Fibroblast of peridontal ligament (primary cell): ENCODE measurements around the gene CCDC141.
"Not testable (repeated sequence)": the region's sequence is repeated elsewhere in the genome, so short reads cannot be mapped to it uniquely, and the experiment has no call there.

Source experiments
- DNase-seq: peaks from one replicate; pipeline ENCODE4 v3.0.0-alpha.2; 2010; ENCODE audit errors: extremely low read depth

The CCDC141 gene

GRCh38 chr2:179044500-179044899 lies 5.4 kb downstream of the CCDC141 start:
- no peak for DNase-seq

- DNase-seq: no peak
Observed at GRCh38 chr2:179037807-179038206, 12.1 kb downstream of the CCDC141 start.

GRCh38 chr2:179036353-179036905 lies 13.5 kb downstream of the CCDC141 start:
- DNase-seq: no peak

DNA sequence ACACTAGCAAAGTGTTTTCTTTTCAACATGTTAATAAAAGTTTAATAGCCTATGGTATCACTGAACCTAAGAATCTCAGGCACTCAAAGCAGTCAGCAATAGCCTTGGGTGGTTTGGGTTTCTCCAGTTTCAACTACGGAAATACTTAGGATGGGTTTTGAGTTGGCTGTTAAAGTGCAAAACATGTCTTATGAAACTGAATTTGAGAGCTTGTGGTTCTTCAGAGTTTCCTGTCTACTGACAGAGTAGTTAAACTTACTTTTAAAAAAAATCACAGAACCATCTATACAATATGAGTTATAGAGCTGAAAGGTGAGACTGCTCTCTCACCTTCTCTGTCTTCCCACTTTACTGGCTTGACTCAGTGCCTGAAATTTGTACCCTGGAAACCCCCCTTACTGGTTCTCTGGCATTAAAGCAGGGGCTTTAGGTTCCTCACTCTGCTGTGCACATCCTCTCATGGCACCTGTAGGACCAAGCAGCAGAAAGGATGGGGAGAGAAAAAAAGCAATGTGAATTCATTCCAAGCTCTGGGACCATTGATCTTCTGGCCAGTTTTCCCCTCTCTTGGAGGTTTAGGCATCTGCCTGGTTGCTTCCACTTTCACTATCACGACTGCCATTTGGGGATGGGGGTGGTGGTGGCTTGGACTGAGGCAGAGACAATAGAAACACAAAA lies 18.1 kb downstream of the CCDC141 start:
- peak; percentile 21 for DNase-seq

- DNase-seq: no peak
Observed at GRCh38 chr2:179024445-179024844, 25.5 kb downstream of the CCDC141 start.

DNA sequence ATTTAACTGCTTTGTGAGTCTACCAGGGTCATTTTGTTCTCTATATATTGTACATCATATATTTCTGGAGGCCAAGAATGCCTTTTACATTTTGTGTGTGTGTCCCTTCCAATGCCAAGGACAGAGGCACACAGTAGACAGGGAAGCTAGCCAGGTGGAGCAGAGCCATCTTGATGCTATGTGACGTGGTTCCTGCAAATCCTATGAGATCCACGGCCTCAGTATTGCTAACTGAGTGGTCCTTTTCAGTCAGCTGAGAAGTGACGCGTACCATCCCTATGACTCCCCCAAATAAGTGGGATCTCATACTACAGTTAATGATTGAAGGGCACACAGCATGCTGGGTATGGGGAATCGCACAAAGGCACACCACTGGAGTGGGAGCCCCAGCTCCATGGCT lies 27.3 kb downstream of the CCDC141 start:
- DNase-seq: no peak

GRCh38 chr2:179021258-179021657 lies 28.7 kb downstream of the CCDC141 start:
- no peak for DNase-seq

GRCh38 chr2:179020156-179020750 lies 29.7 kb downstream of the CCDC141 start:
- peak; percentile 2 for DNase-seq

- DNase-seq: no peak
Observed at GRCh38 chr2:179019260-179019659, 30.7 kb downstream of the CCDC141 start.

DNA sequence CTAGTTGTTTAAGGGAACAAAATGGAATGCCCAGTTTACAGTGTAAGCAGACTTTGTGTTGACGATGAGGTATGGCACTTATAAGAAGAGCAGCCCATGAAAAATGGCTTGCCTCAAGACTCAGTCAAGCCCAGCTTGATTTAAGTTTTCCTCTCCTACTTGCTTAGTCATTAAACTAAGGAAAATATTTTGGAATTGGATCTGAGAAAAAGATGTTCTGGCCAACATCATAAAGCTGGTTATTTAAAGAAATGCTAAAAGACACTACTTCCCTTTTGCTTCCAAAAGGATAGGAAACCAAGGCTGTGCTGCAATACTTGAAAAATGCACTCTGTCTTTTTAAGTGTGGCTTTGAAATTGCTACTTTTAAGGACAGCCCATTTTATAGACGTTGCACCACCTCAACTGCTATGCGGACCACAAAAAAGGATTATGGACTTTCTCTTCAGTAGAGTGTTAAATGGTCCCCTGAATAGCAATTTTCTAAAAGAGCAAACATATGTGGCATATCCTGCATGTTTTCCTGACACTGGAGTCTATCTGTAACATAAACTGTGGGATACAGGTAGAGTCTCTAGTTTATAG lies 32.1 kb downstream of the CCDC141 start:
- no peak for DNase-seq

DNA sequence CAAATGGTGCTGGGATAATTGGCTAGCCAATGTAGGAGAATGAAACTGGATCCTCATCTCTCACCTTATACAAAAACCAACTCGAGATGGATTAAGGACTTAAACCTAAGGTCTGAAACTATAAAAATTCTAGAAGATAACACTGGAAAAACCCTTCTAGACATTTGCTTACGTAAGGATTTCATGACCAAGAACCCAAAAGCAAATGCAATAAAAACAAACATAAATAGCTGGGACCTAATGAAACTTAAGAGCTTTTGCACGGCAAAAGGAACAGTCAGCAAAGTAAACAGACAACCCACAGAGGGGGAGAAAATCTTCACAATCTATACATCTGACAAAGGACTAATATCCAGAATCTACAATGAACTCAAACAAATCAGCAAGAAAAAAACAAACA lies 35.7 kb downstream of the CCDC141 start:
- DNase-seq: not testable (repeated sequence)

DNA sequence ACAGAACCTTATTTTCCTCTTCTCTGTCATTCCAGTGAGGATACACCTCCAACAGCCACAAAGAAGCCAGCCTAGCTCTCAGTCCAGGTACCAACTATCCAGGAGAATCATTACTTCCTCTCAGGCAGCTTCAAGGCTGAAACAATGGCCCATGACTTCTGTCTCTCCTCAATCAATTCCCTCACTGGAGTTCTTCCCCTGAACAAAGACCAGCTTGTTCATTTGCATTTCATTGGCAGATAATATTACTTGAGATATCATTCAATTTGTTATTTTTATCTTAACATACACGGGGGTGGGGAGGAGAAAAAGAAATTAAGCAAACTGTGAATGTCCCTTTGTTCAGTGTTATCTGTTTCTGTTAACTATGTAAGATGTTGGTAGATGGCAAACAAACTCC lies 44.0 kb downstream of the CCDC141 start:
- no peak for DNase-seq

DNA sequence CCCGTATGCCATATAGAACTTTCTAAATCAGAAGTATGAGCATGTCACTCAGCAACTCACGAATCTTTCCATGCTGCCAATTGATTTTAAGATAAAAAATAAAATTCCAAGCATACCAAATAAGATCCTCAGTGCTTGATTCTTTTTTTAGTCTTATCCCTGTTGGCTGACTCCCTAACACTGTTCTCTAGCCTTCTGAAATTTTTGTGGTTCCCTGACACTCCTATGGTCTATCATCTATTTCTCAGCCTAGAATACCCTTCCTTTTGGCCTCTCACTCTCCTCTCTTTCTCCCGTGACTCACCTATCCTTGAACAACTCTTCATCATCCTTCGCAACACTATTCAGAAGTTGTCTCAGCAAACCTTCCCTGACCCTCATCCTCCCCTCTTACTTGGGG lies 50.5 kb downstream of the CCDC141 start:
- DNase-seq: no peak

GRCh38 chr2:178998539-178998938 lies 51.4 kb downstream of the CCDC141 start:
- DNase-seq: no peak

DNA sequence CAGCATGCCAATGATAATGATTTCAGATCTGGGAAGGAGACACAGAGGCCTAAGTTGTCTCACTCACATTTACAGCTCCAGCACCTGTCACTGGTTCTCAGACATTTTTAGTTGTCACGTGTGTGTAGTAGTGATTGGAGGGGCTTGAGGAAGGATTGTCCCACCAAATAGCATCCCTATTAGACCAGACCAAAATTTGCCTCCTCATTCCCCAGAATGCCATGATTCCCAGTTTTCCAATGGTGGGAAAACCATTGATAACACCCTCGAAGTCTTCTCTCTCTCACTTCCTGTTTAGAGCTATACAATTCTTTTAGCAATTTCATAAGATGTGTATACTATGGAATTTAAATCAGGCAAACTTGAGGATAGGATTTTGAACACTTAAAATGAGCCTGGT lies 52.5 kb downstream of the CCDC141 start:
- no peak for DNase-seq

DNA sequence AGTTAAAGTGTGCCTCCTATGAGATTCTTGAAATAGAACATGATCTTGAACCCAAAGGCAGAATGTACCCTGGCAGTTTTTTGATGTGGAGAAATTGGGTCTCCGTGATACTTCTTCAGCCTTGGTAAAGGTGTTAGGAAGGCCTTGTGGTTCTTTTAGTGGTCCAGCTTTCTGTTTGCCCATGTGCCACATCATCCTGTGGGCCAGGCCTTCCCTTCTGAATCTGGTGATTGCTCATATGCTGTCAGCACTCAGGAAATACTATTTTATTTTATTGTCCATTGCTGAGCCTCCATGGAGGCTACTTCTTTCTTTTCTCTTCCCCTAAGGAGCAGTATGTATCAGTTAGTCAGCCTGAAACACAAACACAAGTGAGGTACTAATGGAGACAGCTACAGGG lies 52.9 kb downstream of the CCDC141 start:
- no peak for DNase-seq

DNA sequence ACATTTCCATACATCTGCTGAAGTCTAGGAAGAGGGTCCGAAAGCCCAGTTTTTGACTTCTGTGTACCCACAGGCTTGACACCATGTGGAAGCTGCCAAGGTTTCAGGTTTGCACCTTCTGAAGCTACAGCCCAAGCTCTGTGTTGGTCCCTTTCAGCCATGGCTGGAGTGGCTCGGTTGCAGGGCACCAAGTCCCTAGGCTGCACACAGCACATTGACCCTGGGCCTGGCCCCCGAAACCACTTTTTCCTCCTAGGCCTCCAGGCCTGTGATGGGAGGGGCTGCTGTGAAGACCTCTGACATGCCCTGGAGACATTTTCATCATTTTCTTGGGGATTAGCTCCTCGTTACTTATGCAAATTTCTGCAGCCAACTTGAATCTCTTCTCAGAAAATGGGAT lies 55.7 kb downstream of the CCDC141 start:
- DNase-seq: no peak

- DNase-seq: no peak
Observed at GRCh38 chr2:178993788-178994187, 56.1 kb downstream of the CCDC141 start.

DNA sequence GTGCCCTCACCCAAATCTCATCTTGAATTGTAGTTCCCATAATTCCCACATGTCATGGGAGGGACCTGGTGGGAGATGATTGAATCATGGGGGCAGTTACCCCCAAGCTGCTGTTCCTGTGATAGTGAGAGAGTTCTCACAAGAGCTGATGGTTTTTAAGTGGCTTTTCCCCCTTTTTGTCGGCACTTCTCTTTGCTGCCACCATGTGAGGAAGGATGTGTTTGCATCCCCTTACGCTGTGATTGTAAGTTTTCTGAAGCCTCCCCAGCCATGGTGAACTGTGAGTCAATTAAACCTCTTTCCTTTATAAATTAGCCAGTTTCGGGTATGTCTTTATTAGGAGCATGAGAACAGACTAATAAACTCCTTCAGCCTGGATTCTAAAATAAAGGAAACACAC lies 57.2 kb downstream of the CCDC141 start:
- peak; percentile 19 for DNase-seq

- no peak for DNase-seq
Observed at GRCh38 chr2:178990533-178991241, 59.2 kb downstream of the CCDC141 start.

DNA sequence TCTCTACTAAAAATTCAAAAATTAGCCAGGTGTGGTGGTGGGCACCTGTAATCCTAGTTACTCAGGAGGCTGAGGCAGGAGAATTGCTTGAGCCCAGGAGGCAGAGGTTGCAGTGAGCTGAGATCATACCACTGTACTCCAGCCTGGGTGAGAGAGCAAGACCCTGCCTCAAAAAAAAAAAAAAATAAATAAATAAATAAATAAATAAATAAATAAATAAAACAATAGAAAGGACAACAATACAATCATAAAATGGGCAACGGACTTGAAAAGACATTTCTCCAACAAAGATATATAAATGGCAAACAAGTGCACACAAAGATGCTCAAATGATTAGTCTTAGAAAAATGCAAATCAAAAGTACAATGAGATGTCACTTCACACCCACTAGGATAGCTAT lies 60.5 kb downstream of the CCDC141 start:
- DNase-seq: not testable (repeated sequence)

DNA sequence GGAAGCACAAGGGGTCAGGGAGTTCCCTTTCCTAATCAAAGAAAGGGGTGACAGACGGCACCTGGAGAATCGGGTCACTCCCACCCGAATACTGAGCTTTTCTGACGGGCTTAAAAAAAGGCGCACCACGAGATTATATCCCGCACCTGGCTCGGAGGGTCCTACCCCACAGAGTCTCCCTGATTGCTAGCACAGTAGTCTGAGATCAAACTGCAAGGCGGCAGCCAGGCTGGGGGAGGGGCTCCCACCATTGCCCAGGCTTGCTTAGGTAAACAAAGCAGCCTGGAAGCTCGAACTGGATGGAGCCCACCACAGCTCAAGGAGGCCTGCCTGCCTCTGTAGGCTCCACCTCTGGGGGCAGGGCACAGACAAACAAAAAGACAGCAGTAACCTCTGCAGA lies 67.3 kb downstream of the CCDC141 start:
- not testable (repeated sequence) for DNase-seq
